NB4 (cell line): Measurements from ENCODE around the gene TCEA3.

Source experiments
- DNase-seq: peaks from one replicate; pipeline ENCODE4 v3.0.0; 2010; ENCODE audit warnings: low read depth
- H3K4me3 ChIP-seq: one replicate; pipeline ENCODE4 v1.5.1; 2011; ENCODE audit warnings: mild to moderate bottlenecking, low read depth, low read length, moderate library complexity
- CTCF ChIP-seq: IDR thresholded peaks from one replicate; pipeline ENCODE4 v1.5.1; 2012; ENCODE audit warnings: low read depth, low read length
- MAX ChIP-seq: IDR thresholded peaks from 2 replicates; pipeline ENCODE4 v1.6.1; 2011; ENCODE audit warnings: low read depth, low read length
- MYC ChIP-seq: IDR thresholded peaks from 2 replicates; pipeline ENCODE4 v1.6.1; 2011; ENCODE audit warnings: low read depth, low read length
- POLR2A ChIP-seq: IDR thresholded peaks from 2 replicates; pipeline ENCODE4 v1.6.1; 2011; ENCODE audit warnings: mild to moderate bottlenecking; ENCODE audit not compliant: insufficient read length; ENCODE audit errors: extremely low read depth

TCEA3 gene

GRCh38 chr1:23470282-23471070, 45.9 kb upstream of the TCEA3 start:
- H3K4me3 ChIP-seq: no peak overlapping the region
- no peak for DNase-seq
- TF ChIP-seq MYC: no peak
- TF ChIP-seq MAX: no peak
- no peak for TF ChIP-seq CTCF
- no peak for TF ChIP-seq POLR2A

GRCh38 chr1:23469372-23469982, 44.9 kb upstream of the TCEA3 start:
- no peak overlapping the region for H3K4me3 ChIP-seq
- DNase-seq: no peak
- TF ChIP-seq MAX: no peak
- TF ChIP-seq POLR2A: no peak
- no peak for TF ChIP-seq CTCF
- no peak for TF ChIP-seq MYC

- no peak overlapping the region for H3K4me3 ChIP-seq
- DNase-seq: no peak
- TF ChIP-seq MYC (no peak), POLR2A (no peak), CTCF (no peak), MAX (no peak)
These were observed 42.0 kb upstream of the TCEA3 start for GRCh38 chr1:23466423-23466989.

- DNase-seq: no peak
- TF ChIP-seq MAX: no peak
- no peak for TF ChIP-seq MYC
- no peak for TF ChIP-seq POLR2A
- no peak for TF ChIP-seq CTCF
These were observed 38.7 kb upstream of the TCEA3 start for GRCh38 chr1:23463286-23463685.

GRCh38 chr1:23462766-23463165, 38.2 kb upstream of the TCEA3 start:
- TF ChIP-seq MAX: no peak
- no peak for TF ChIP-seq POLR2A
- no peak for TF ChIP-seq CTCF
- no peak for TF ChIP-seq MYC
- H3K4me3 ChIP-seq: no peak overlapping the region
- DNase-seq: no peak

More at GRCh38 chr1:23463286-23463685, 38.7 kb upstream of the TCEA3 start:
- H3K4me3 ChIP-seq: no peak overlapping the region
